GM23248 (cell line): Measurements from ENCODE around the gene RNASET2.

Source experiments
- EZH2 ChIP-seq: fragments of 200-600 bp; sonication (generic); IDR thresholded peaks from 2 replicates; pipeline ENCODE4 v1.6.1; 2018; ENCODE audit warnings: antibody characterized with exemption, mild to moderate bottlenecking; ENCODE audit not compliant: insufficient read depth, poor library complexity, severe bottlenecking
- EZH2phosphoT487 ChIP-seq: fragments of 200-600 bp; sonication (generic); IDR thresholded peaks from 2 replicates; pipeline ENCODE4 v1.6.1; 2018; ENCODE audit warnings: antibody characterized with exemption, moderate library complexity, mild to moderate bottlenecking, low read depth; ENCODE audit not compliant: insufficient read depth

DNA sequence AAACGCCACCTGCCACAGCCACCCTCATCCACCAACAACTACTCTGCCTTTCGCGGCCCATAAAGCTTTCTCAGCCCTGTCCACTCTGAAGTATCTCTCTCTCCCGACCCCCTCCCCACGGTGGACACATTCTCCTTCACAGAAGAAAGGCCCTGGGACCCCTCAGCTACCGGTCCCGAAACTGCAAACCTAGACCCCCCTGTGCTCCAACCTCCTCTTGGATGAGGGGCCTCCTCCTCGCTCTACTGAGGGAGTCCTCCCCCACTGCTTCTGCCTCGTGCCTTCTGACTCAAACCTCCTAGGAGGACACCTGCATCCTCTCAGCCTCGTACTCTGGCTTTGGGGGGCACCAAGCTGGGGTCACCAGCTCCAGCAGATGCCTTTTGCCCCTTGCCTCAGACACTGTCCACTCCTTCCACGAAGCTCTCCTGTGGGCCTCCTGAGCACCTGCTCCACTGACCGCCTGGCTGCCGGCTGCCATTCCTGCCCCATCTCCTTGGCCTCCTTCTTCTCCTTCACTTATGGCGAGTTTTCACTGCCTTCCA is 24.9 kb downstream of the RNASET2 start:
- TF ChIP-seq EZH2phosphoT487: no peak
- TF ChIP-seq EZH2: no peak
